Measurements from ENCODE around the gene DPEP2.
"Not testable (repeated sequence)": the region's sequence is repeated elsewhere in the genome, so short reads cannot be mapped to it uniquely, and the experiment has no call there.

DPEP2 gene

DNA sequence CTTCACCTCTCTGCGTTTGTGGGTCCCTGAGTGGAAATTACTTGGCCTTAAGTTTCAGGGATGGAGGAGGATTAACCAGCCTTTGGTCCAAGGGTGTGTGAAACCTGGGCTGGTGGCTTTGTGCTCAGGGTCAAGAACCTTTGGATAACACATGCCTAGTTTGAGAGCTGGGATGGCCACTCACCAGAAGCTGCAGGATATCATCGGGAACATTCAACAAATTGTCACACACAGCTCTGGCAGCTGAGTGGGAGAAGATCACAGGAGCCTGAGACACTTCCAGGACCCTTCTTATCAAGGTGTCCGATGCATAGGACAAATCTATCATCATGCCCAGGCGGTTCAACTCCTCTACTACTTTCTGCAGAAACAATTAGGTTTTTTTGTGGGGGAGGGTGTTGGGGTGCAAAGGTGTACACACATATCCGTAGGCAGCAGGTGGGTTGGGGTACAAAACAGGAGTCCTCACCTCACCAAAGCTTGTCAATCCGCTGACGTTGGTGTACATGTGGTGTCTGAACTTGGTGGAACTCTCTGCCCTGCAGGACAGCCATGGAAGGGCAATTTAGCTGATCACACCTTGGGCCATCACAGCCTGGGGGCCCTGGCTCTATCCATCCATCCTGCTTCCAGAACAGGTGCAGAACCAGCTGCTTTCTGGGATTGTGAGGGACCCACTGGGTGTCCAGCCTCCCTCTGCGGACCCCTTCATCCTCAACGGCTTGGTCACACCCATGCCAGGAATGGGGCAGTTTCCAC is 21.6 kb downstream of the DPEP2 start:
- no peak for DNase-seq (ENCODE audit: low read depth in 2 of 2, low spot score in 1 of 2)

DNA sequence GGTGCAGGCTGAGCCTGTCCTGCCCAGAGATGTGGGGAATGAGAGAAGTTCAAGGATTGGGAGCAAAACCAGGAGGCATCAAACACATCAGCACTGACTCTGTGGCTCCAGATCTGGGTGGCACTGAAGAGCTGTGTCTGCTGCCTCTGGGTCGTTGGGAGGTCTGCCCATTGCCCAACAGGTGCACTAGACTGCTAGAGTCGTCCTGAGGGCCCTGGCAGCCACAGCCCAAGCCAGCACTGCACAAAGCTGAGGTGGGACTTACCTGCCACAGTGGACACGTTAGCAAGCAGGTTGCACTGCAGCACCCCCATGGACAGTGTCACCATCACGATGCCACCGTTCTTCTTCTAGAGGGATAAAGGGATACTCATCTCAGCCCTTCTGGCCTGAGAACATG is 22.3 kb downstream of the DPEP2 start:
- no peak for DNase-seq (ENCODE audit: low read depth in 2 of 2, low spot score in 1 of 2)

DNA sequence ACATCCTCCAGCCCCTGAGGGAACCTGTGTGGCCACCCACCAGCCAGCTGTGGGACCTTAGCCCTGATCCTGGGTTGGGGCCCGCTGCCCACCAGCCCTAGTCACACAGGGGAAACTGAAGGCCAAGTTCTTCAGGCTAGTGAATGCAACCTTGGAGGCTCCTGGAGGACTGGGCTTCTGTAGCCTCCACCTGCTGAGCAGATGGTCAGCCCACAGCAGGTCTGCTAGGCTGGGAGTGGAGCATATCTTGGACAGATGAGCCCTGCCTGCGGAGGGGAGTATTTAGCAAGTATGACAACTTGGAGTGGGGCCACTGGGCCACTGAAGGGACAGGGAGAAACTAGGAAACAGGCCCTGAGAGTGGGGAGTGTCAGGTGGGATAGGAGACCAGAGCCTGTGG is 23.1 kb downstream of the DPEP2 start:
- DNase-seq (ENCODE audit: low read depth in 2 of 2, low spot score in 1 of 2) = no peak

DNA sequence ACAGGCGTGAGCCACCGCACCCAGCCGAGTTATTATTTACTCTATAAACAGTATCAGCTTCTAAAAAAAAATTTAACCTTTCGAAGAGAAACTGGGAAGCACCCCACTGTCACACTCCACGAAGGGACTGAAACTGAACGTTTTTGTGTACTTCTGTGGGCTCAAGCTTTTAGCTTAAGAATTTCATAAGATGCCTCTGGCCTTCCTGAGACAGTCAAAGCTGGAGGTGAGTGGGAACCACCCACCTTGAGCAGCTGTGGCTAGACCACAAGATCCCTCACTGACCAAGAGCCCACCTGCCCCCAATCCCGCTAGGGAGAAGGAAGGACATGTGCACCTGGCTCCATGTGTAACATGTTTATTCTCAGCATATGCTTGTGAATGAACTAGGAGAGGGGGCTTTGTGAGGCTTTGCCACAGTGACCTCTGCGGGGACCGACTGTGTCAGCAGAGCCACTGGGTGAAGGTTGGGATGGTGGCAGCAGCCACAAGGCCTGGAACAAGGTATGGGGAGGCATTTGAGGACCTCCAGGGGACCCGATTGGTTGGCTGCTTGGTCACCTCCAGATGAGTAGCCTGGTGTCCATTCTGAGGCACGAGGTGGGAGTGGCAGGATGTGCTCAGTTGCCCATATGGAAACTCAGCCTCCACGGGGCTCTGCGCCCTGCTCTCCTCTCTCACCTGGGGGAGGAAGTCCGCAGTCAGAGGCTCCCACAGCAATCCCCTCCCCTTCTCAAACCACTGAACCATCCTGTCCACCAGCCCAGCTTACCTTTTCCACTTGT is 23.8 kb downstream of the DPEP2 start:
- no peak for DNase-seq (ENCODE audit: low read depth in 2 of 2, low spot score in 1 of 2)

DNA sequence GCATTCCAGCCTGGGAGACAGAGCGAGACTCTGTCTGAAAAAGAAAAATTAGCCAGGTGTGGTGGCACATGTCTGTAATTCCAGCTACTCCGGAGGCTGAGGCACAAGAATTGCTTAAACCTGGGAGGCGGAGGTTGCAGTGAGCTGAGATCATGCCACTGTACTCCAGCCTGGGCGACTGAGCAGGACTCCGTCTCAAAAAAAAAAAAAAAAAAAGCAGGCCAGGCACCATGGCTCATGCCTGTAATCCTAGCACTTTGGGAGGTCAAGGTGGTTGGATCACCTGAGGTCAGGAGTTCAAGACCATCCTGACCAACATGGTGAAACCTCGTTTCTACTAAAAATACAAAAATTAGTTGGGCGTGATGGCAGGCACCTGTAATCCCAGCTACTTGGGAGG is 27.0 kb downstream of the DPEP2 start:
- not testable (repeated sequence) for DNase-seq (ENCODE audit: low read depth in 2 of 2, low spot score in 1 of 2)

DNA sequence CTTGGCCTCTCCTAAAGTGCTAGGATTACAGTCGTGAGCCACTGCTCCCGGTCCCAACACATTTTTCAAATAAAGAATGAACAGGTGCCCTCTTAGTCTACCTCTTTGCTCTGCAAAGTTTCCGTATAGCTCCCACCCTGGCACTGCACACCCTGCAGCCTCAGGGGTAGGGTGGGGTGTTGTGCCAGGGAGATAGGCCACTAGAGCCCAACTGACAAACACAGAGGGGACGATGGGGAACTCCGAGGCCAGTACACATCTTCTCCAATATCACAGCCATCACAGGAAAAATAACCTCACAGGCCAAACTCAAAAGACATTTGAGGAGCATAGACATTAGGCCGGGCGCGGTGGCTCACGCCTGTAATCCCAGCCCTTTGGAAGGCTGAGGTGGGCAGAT is 28.2 kb downstream of the DPEP2 start:
- no peak for DNase-seq (ENCODE audit: low read depth in 2 of 2, low spot score in 1 of 2)

DNA sequence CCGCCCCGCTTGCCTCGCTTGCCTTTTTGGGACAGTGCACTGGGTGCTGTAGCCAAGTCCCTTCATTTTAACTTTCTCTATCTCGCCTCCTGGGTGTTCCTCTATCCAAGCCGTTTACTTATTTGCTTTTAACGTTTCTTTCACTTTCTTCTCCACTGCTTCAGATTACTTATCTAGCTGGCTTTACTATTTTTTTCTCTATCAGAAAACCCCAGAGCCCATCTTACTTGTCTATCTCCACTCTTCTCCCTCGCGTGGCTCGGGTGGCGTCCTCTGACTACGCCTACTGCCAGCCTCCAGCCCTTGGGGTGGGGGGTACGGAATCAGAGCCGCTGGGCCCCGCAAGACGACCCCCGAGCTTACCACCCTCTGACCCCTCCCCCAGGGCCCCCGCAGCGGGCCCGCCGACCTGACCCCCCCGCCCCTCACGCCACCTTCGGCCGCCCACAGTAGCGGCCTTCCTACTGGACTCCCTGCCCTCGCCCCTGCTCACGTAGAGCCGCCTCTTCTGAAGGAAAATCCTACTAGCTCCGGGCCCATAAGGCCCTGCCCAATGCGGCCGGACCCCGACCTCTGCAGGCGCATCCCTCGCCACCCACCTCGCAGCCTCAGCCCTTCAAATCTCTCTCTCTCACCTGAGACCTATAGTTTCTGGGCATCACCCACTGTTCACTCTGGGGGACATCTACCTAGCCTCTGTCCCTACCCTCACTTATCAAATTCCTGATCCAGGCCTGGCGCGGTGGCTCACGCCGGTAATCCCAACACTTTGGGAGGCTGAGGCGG is 29.8 kb downstream of the DPEP2 start:
- no peak for DNase-seq (ENCODE audit: low read depth in 2 of 2, low spot score in 1 of 2)

DNA sequence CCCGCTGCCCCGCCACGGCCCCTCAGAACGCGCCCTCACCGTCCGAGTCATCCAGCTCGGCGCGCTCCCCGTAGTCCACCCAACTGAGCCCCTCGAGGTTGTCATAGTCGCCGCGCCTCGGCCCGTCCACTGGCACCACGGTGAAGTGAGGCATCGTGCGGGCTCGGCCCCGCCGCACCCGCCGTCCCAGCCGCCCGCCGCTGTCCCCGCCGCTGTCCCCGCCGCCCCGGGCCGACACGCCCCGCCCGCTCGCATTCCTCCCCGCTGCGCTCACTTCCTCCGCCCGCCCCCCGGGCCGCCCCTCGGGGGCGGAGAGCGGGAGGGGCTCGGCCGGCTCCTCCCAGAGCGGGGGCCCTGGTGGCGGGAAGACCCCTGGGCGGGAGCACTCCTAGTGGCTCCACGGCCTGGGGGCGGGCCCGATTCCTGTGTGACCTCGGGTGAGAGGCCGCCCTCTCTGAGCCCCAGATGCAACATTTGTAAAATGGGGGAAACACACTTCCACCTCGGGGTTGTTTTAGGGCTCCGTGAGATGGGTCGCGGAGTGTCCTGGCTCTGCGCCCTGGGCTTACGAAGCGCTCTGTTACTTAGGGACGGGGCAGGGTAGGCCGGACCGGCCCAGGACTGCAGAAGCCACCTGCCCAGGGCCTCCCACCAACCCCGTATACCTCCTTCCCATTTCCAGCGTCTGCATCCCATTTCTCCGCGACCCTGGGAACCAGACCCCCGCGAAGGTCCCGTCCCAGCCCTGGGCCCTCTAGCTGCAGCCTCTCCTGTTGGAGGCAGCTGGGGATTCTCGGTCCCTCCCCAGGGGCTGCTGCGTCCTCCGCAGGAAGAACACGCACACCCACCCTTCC is 30.7 kb downstream of the DPEP2 start, which contains the start of gene SLC12A4:
TSS of gene SLC12A4 (minus strand) at position 238 of the 854 bp plus-strand sequence. CDS start at position 154, 84 bp downstream.
- DNase-seq (ENCODE audit: low read depth in 2 of 2, low spot score in 1 of 2) = peak; percentile 51 to 69

DNA sequence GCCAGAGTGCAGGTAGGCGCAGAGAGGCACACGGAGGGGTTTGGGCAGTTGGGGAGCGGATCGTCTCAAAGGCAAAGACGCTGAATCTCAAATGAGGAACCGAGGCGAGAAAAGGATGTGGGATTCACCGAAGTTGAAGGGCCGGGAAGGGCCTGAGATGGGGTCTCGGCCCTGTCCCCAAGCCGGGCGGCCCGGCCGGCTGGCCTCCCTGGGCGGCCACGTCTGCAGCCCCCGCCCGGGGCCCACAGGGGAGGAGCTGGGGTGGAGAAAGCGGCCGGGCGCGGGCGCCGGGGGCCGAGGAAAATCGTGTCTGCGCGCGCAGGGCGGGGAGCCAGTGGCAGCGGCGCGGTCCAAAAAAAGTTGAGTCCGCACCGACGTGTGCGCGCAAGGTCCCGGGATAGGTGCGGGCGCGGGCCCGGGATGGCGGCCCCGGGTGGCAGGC is 31.3 kb downstream of the DPEP2 start:
- DNase-seq (ENCODE audit: low read depth in 2 of 2, low spot score in 1 of 2) = no peak

DNA sequence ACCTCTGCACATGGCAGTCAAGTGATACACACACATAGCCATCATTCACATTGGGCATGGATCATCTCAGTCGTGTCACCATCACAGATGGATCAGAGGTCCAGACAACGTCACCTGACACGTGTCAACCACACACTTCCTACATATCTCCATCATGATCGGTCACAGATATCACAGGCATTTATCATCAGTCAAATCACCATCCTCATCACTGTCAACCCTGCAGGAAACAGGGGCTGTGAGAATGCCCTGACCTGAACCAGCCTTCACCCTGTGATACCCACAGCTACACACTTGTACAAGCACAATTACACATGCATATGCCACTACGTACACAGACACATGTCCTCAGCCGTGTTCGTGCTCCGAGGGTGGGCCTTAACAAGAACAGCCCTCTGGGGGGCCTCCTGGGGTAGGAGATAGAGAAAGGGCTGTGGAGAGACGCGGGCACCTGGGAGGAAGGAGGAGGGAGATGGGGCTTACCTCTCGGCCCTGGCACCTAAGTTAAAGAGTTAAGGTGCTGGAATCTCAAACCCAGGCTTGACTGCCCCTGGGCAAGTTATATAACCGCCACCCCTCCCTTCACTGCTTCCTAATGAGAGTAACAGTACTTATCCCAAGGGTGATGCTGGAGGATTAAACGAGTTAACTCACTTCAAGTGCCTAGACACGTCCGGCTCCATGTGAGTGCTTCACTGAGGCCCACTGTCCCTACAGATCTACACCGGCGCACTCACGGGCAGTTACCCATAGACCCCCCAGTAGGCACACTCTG is 31.9 kb downstream of the DPEP2 start:
- DNase-seq (ENCODE audit: low read depth in 2 of 2, low spot score in 1 of 2) = no peak

DNA sequence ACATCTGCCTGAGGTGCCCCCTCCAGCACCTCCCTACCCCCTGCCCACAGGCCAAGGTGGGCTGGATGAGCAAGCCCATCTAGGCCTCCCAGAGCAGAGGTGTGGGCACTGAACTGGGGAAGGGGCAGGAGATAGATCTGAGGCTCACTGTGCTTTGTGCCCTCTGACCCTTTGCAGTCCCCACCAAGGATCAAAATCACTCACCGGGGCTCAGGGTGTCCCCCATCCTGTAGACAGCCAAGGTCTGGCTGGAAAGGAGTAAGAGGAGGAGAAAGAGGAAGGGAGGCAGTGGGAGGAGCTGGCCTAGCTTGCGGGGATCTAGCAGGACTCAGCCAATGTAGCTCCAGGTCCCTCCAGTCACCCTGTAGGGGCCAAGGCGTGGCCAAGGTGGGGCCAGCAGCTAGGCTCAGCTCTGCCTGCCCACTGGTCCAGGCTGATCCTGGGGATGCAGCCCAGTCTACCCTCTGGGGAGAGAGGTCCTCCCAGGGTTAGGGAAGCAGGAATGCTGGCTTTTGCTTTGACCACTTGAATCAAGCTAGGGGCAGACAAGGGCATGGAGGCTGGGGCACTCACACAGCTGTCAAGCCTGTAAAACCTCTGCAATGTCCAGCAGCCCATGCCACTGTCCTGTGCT is 32.6 kb downstream of the DPEP2 start:
- no peak for DNase-seq (ENCODE audit: low read depth in 2 of 2, low spot score in 1 of 2)

DNA sequence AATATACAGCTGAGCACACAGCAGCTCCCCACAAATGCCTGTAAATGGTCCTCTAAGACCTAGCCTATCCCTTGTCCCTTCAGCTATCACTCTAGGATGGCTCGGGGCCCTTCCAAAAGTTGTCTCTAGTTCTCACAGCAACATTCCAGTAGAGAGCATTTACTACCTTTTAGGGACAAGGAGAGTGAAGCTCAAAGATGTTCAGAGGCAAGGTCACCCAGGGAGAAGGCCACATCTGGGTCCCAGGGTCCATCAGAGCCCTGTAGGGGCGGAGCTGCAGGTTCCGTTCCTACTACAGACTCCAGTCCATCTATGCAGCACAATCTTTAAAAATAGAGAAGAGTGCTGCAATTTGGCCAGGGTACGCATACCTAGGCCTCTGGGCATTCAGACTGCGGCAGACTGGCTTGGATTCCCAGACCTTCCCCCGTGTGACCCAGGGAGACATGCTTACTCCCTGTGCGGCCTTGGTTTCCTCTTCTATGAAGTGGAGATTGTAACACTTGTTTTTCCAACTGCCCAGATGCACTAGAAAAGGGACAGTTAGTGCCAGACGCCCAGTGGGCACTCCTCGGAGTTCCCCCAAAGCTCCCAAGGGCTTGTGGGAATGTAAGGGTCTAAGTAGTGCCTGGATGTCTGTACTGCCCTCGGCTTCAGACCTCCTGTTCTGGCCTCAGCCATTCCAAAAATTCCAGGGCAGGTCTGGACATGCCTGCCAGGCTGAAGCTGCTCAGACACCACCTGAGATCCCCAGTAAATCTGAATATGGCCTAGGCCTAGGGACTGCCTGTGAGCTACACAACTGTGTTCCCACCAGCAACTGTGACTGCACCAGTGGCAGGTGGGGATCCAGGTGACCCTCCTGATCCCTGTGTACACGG is 33.4 kb downstream of the DPEP2 start:
- DNase-seq (ENCODE audit: low read depth in 2 of 2, low spot score in 1 of 2) = no peak

DNA sequence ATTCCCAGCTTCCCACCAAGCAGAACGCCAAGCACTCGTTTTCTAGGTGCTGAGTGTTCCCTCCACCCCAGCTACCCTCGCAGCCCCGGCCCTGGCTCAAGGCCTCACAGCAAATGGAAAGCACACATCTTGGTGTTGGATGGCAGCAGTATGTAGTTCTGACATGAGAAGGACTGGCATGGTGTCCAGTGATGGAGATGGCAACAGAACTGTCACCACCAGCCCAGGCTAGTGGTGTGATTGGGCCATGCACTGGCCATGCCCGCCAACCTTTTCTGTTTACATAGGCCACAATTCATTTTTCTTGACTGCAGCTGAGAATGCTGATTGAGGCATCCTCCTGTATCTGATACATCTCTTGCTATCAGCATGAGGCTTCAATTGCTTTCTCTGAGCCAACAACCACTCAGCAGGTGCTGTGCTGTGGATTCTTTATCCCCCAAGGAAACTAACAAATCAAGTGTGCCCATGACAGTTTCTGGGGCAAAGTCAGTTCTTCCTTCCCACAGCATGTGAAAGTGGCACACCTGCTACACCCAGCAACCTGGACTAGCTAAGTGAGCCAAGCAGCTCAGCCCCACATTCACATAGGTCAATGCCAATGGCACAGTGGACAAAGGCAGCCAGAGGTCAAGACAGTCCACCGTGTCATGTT is 34.7 kb downstream of the DPEP2 start:
- no peak for DNase-seq (ENCODE audit: low read depth in 2 of 2, low spot score in 1 of 2)

DNA sequence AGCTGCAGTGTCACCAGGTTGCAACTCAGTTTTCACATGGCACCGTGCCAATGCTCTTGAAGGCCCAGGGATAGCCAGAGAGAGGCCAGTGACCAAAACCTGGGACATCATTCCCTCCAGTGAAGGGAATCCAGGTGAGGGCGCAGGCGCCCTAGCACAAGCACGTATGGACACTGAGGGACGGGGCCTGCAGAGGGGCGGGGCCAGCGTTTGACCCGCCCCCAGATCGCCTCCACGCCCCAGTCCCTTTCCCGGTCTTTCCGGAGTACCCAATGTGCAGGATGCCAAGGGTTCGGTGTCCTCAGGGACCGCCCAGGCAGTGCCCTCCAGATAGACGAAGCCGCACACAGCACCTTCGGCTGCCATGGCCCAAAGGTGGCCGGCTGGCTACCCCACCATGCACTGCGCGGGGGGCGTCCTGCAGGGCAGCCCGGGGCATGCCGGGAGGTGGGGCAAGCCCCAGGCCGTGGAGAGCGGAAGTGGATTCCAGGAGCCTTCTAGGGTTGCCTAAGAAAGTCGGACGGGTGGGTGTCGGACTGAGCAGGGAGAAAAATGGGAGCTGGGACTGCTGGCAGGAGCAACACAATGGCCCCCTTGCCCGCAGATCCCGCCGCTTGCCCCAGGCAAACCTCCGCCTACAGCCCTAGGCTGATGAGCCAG is 35.5 kb downstream of the DPEP2 start:
- DNase-seq (ENCODE audit: low read depth in 2 of 2, low spot score in 1 of 2) = no peak

DNA sequence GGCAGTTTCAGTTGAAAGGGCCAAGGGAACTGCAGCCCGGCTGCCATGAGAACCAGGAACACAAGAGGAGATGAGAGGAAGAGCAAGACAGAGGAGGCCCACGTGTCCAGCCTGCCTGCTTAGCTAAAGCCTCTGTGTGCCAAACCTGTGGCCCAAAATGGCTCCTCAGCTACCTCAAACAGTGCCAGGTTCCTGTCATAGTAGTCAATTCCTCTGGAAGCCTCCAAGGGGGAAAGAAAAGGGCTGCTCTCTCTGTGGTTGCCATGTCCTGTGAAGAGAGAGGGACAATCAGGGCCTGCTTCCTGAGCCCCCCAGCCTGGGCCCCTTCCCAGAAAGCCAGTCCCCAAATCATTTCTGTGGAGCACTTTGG is 36.0 kb downstream of the DPEP2 start:
- DNase-seq (ENCODE audit: low read depth in 2 of 2, low spot score in 1 of 2) = no peak

DNA sequence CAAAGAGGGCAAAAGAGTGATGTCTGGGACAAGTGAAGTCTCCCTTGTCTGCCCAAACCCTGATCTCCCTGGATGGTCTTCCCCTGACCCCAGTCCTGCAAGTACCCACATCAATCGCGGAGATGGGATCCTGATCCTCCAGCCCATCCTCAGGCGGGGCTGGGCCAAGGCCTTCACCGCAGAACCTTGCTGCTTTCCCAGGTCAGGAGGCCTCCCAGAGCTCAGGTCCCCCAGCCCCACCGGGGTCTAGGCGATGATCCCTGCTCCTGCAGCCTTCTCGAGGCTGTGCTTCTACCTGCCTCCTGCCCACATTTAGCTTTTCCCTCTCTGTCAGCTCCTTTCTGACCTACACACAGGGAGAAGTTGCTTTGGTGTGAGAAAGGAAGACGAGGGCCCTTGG is 37.1 kb downstream of the DPEP2 start:
- no peak for DNase-seq (ENCODE audit: low read depth in 2 of 2, low spot score in 1 of 2)

DNA sequence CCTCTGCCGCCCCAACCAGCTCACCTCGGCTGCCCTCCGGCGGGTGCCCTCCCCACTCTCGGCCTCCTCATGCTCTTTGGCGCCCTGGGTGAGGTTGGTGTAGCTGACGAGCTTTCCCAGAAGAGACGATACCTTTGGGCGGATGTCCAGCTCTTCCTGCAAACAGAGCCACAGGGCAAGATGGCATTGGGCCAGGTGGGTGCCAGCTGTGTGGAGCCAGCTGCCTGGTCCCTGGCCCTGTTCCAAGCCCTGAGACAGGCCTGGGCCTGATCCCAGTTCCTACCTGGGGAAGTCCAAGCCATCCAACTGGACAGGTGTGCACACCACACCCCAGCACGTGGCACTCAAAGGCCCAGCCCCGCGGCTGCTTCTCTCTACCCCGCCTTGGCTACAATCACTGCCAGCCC is 37.7 kb downstream of the DPEP2 start:
- DNase-seq (ENCODE audit: low read depth in 2 of 2, low spot score in 1 of 2) = no peak

Data from stimulated activated CD8-positive, alpha-beta memory T cell treated with anti-CD3 and anti-CD28 coated beads, Interleukin-4, amount 100 ng/mL, for 1 hour (primary cell).